GM23338 (cell line): Measurements from ENCODE around the gene NPW. TPM values are rescaled to one million over a fixed set of nuclear protein-coding genes. Genes with fewer than 3 reads are reported as not detected.

Experiments used
- ATAC-seq: fragments of 200-7000 bp; cut with Tn5 transposase; 3 replicates; pipeline ENCODE4 v1.9.1; 2020
- DNase-seq: peaks from one replicate; pipeline ENCODE4 v3.0.0-alpha.2; 2015; ENCODE audit warnings: low spot score
- H2AFZ ChIP-seq: fragments of 200-600 bp; sonication (generic); 2 replicates; pipeline ENCODE4 v1.8.0; 2016; ENCODE audit warnings: antibody characterized with exemption, mild to moderate bottlenecking, moderate library complexity
- H3F3A ChIP-seq: fragments of 200-600 bp; sonication (generic); replicated peaks from 2 replicates; pipeline ENCODE4 v1.8.0; 2017; ENCODE audit warnings: antibody characterized with exemption, mixed run types, low read depth
- H3K27ac ChIP-seq: fragments of 200-600 bp; sonication (generic); 2 replicates; pipeline ENCODE4 v1.6.1; 2016; ENCODE audit warnings: low read depth
- H3K27me3 ChIP-seq: fragments of 200-600 bp; sonication (generic); 2 replicates; pipeline ENCODE4 v1.8.0; 2016; ENCODE audit warnings: mild to moderate bottlenecking, mixed run types, moderate library complexity; ENCODE audit not compliant: insufficient read depth
- H3K36me3 ChIP-seq: fragments of 200-600 bp; sonication (generic); 2 replicates; pipeline ENCODE4 v1.8.0; 2016; ENCODE audit warnings: mild to moderate bottlenecking; ENCODE audit not compliant: insufficient read depth
- H3K4me1 ChIP-seq: fragments of 200-600 bp; sonication (generic); 2 replicates; pipeline ENCODE4 v1.8.0; 2016; ENCODE audit warnings: mild to moderate bottlenecking, moderate library complexity; ENCODE audit not compliant: insufficient read depth
- H3K4me2 ChIP-seq: fragments of 200-600 bp; sonication (generic); 2 replicates; pipeline ENCODE4 v1.7.1; 2017; ENCODE audit warnings: mixed run types
- H3K4me3 ChIP-seq: fragments of 200-600 bp; sonication (generic); 2 replicates; pipeline ENCODE4 v1.6.1; 2016; ENCODE audit warnings: mixed run types
- H3K79me2 ChIP-seq: fragments of 200-600 bp; sonication (generic); replicated peaks from 2 replicates; pipeline ENCODE4 v1.8.0; 2017; ENCODE audit warnings: mild to moderate bottlenecking; ENCODE audit not compliant: insufficient read depth
- H3K9me2 ChIP-seq: fragments of 200-600 bp; sonication (generic); 2 replicates; pipeline ENCODE4 v1.8.0; 2017; ENCODE audit not compliant: insufficient read depth
- H4K20me1 ChIP-seq: fragments of 200-600 bp; sonication (generic); replicated peaks from 2 replicates; pipeline ENCODE4 v1.8.0; 2017; ENCODE audit warnings: mild to moderate bottlenecking; ENCODE audit not compliant: insufficient read depth
- H3K27ac Mint-ChIP-seq: 2 replicates; pipeline ENCODE4 v1.8.0; 2020; ENCODE audit warnings: inconsistent platforms, mild to moderate bottlenecking, moderate library complexity, mixed read lengths
- H3K27me3 Mint-ChIP-seq: 3 replicates; pipeline ENCODE4 v1.8.0; 2022; ENCODE audit warnings: low read depth, mild to moderate bottlenecking, moderate library complexity, mixed read lengths, inconsistent platforms; ENCODE audit not compliant: insufficient read depth, poor library complexity
- H3K36me3 Mint-ChIP-seq: 3 replicates; pipeline ENCODE4 v1.8.0; 2021; ENCODE audit warnings: low read depth, mild to moderate bottlenecking, inconsistent platforms, moderate library complexity, mixed read lengths
- H3K4me1 Mint-ChIP-seq: 3 replicates; pipeline ENCODE4 v1.8.0; 2020; ENCODE audit warnings: mild to moderate bottlenecking, inconsistent platforms, mixed read lengths
- H3K4me3 Mint-ChIP-seq: 3 replicates; pipeline ENCODE4 v1.8.0; 2021; ENCODE audit warnings: moderate library complexity, mild to moderate bottlenecking, inconsistent platforms, mixed read lengths
- H3K9me3 Mint-ChIP-seq: 3 replicates; pipeline ENCODE4 v1.8.0; 2020; ENCODE audit warnings: moderate library complexity, mild to moderate bottlenecking, inconsistent platforms, mixed read lengths
- REST ChIP-seq: IDR thresholded peaks from one replicate; pipeline ENCODE4 v1.6.1; 2018; ENCODE audit warnings: antibody characterized with exemption; ENCODE audit not compliant: unreplicated experiment
- ZNF331 ChIP-seq: fragments of 250-450 bp; sonication (Bioruptor Pico); IDR thresholded peaks from 2 replicates; pipeline ENCODE4 v1.5.0; 2020; ENCODE audit warnings: low read depth, mild to moderate bottlenecking, moderate library complexity
- ZNF462 ChIP-seq: fragments of 250-450 bp; sonication (Bioruptor Pico); IDR thresholded peaks from 2 replicates; pipeline ENCODE4 v1.5.0; 2020; ENCODE audit warnings: mild to moderate bottlenecking, moderate library complexity
- polyA plus RNA-seq: library from polyadenylated mRNA; unstranded; fragments of >200 nt; fragmentation: Nextera tagmentation; extraction: Ambion mirVana; gene quantifications from 2 replicates; pipeline ENCODE4 v1.2.1, GENCODE V29; 2016
- total RNA-seq: library from RNA; depleted of rRNA; stranded (reverse); fragments of >200 nt; shearing (Covaris generic); gene quantifications from 2 replicates; pipeline ENCODE4 v1.2.3, GENCODE V29; 2014

The NPW gene
- total and polyA plus RNA-seq, 2 experiments from 2014 or later, result 4.5 to 37.6 TPM

- Mint-ChIP-seq H3K27me3 (peaks cover 26% of the 10 kb centered on the region), H3K4me3 (no peak overlapping the region; the same call in 2 of the 3 replicates), H3K9me3 (peaks cover 3% of the 10 kb centered on the region; the same call in 1 of the 3 replicates), H3K27ac (no peak overlapping the region), H3K36me3 (peaks cover 16% of the 10 kb centered on the region), H3K4me1 (peaks cover 15% of the 10 kb centered on the region)
- Histone ChIP-seq H3K36me3 (no peaks in the 10 kb centered on the region), H3K27ac (no peak overlapping the region), H3K27me3 (peaks cover 10% of the 10 kb centered on the region), H3K4me3 (no peak overlapping the region), H3K4me2 (no peak overlapping the region), H2AFZ (no peak overlapping the region), H3K9me2 (no peaks in the 10 kb centered on the region), H3F3A (peaks cover 13% of the 10 kb centered on the region; the same call in 1 of the 2 replicates), H3K4me1 (peaks cover 18% of the 10 kb centered on the region), H4K20me1 (no peaks in the 10 kb centered on the region; the same call in none of the 2 replicates), H3K79me2 (peaks cover 21% of the 10 kb centered on the region)
- TF ChIP-seq ZNF462 (CRISPR knock-in tag) (no peak), REST (no peak), ZNF331 (CRISPR knock-in tag) (no peak)
- ATAC-seq (no peak), DNase-seq (no peak)
Observed at GRCh38 chr16:1975432-1976215, 44.0 kb upstream of the NPW start.
